Measurements from ENCODE around the gene TXNDC11. TPM values are rescaled to one million over a fixed set of nuclear protein-coding genes. Genes with fewer than 3 reads are reported as not detected.

The TXNDC11 gene
- total RNA-seq, 2 experiments from 2014 or later = 111 to 112 TPM

- H3K4me1 ChIP-seq (ENCODE audit: insufficient read depth, low read length) = no peaks in the 10 kb centered on the region
- ChIA-PET POLR2A (no interaction called here), CTCF (interaction anchor here (0.6 kb wide), 1 partner anchor 9 kb away, joined by 3 read pairs; no protein-coding TSS in a partner anchor)
- no peak overlapping the region for H3K27ac ChIP-seq (ENCODE audit: low read depth in 1 of 2, low read length in 2 of 2)
- no peak for TF ChIP-seq CTCF (IDR thresholded peaks at IDR 0.05)
- no peak overlapping the region for H3K4me3 ChIP-seq (ENCODE audit: low read length)
- no peaks in the 10 kb centered on the region for H3K27me3 ChIP-seq (ENCODE audit: control insufficient read depth in 1 of 2, insufficient read depth in 2 of 2, low read length in 2 of 2)
- H3K36me3 ChIP-seq (ENCODE audit: insufficient read depth, low read length) = peaks cover 64% of the 10 kb centered on the region
- Mint-ChIP-seq H3K9me3 (no peaks in the 10 kb centered on the region), H3K27ac (no peak overlapping the region), H3K27me3 (no peaks in the 10 kb centered on the region), H3K36me3 (ENCODE audit: low read depth) (peaks cover 79% of the 10 kb centered on the region), H3K4me3 (no peak overlapping the region), H3K4me1 (ENCODE audit: low read depth) (peaks cover 18% of the 10 kb centered on the region)
- no peak for ATAC-seq (ENCODE audit: poor library complexity)
- DNase-seq = no peak
- H3K9me3 ChIP-seq (ENCODE audit: control insufficient read depth in 1 of 2, insufficient read depth in 1 of 2, low read length in 2 of 2) = no peaks in the 10 kb centered on the region
- intact Hi-C loops (cut with DNase I, micrococcal nuclease) = no loop called here
Measured at GRCh38 chr16:11708421-11708820, 34.2 kb downstream of the TXNDC11 start.

GRCh38 chr16:11707679-11708197, 34.9 kb downstream of the TXNDC11 start:
- Mint-ChIP-seq H3K4me1 (ENCODE audit: low read depth) (peaks cover 24% of the 10 kb centered on the region), H3K4me3 (no peak overlapping the region), H3K27me3 (no peaks in the 10 kb centered on the region), H3K27ac (no peak overlapping the region), H3K9me3 (no peaks in the 10 kb centered on the region), H3K36me3 (ENCODE audit: low read depth) (peaks cover 81% of the 10 kb centered on the region)
- intact Hi-C loops (cut with DNase I, micrococcal nuclease) = no loop called here
- no peak overlapping the region for H3K27ac ChIP-seq (ENCODE audit: low read depth in 1 of 2, low read length in 2 of 2)
- H3K27me3 ChIP-seq (ENCODE audit: control insufficient read depth in 1 of 2, insufficient read depth in 2 of 2, low read length in 2 of 2) = no peaks in the 10 kb centered on the region
- no peak overlapping the region for H3K4me3 ChIP-seq (ENCODE audit: low read length)
- no peaks in the 10 kb centered on the region for H3K9me3 ChIP-seq (ENCODE audit: control insufficient read depth in 1 of 2, insufficient read depth in 1 of 2, low read length in 2 of 2)
- no peak for TF ChIP-seq CTCF (IDR thresholded peaks at IDR 0.05)
- no peaks in the 10 kb centered on the region for H3K4me1 ChIP-seq (ENCODE audit: insufficient read depth, low read length)
- CTCF ChIA-PET = no interaction called here
- ATAC-seq (ENCODE audit: poor library complexity) (no peak), DNase-seq (no peak)
- peaks cover 66% of the 10 kb centered on the region for H3K36me3 ChIP-seq (ENCODE audit: insufficient read depth, low read length)
- POLR2A ChIA-PET = no interaction called here

- intact Hi-C loops (cut with DNase I, micrococcal nuclease) = no loop called here
- POLR2A ChIA-PET = no interaction called here
- H3K27me3 ChIP-seq (ENCODE audit: control insufficient read depth in 1 of 2, insufficient read depth in 2 of 2, low read length in 2 of 2) = no peaks in the 10 kb centered on the region
- H3K4me3 ChIP-seq (ENCODE audit: low read length) = no peak overlapping the region
- DNase-seq = no peak
- no peak overlapping the region for H3K4me3 Mint-ChIP-seq
- no peak overlapping the region for H3K27ac Mint-ChIP-seq
- H3K36me3 Mint-ChIP-seq (ENCODE audit: low read depth) = peaks cover 79% of the 10 kb centered on the region
- no peak overlapping the region for H3K27ac ChIP-seq (ENCODE audit: low read depth in 1 of 2, low read length in 2 of 2)
- H3K4me1 Mint-ChIP-seq (ENCODE audit: low read depth) = peaks cover 30% of the 10 kb centered on the region
- no peaks in the 10 kb centered on the region for H3K27me3 Mint-ChIP-seq
- no peaks in the 10 kb centered on the region for H3K4me1 ChIP-seq (ENCODE audit: insufficient read depth, low read length)
- no peaks in the 10 kb centered on the region for H3K9me3 ChIP-seq (ENCODE audit: control insufficient read depth in 1 of 2, insufficient read depth in 1 of 2, low read length in 2 of 2)
- no peak for TF ChIP-seq CTCF (IDR thresholded peaks at IDR 0.05)
- peaks cover 56% of the 10 kb centered on the region for H3K36me3 ChIP-seq (ENCODE audit: insufficient read depth, low read length)
- no peaks in the 10 kb centered on the region for H3K9me3 Mint-ChIP-seq
- ATAC-seq (ENCODE audit: poor library complexity) = no peak
- CTCF ChIA-PET = interaction anchor here (0.7 to 1.0 kb wide), 2 partner anchors 19 to 330 kb away, joined by 3 read pairs; no protein-coding TSS in a partner anchor
Measured at GRCh38 chr16:11706180-11706742, 36.4 kb downstream of the TXNDC11 start.
